Fibroblast of lung (primary cell): ENCODE results near the gene INHBC.

ENCODE experiments used
- EZH2 ChIP-seq: IDR thresholded peaks from 2 replicates; pipeline ENCODE4 v1.5.1; 2012; ENCODE audit warnings: low read length, control low read depth, mild to moderate bottlenecking; ENCODE audit errors: missing control alignments
- TF ChIP-seq, protein P1 (sequence below), 2 donors: IDR thresholded peaks in 1 of 2; conservative IDR thresholded peaks in 1 of 2; 1 replicate in 1 of 2; 2 replicates in 1 of 2; pipeline ENCODE4 v1.5.1; 2011 to 2012; ENCODE audit warnings: low read length in 2 of 2, control low read depth in 1 of 2, inconsistent platforms in 1 of 2, low read depth in 1 of 2, mild to moderate bottlenecking in 1 of 2

DNA sequence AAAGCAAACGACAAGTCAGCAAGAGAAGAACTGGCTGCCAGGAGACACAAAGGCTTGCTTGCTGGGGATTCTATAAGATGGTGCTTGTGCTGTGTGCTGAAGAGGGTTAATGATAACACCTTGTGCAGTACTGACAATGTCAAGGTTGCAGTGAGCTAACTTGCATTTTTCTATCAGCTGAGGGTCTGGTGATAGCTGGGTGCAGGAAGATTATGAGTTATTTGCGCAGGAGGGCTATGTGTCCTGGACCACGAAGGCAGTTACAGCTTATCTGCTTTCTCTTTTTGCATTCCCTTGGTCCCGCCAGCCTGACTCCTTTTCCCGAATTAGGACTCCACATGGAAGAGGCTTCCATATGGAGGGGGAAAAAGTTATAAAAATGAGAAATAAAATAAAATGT lies 46.2 kb upstream of the INHBC start:
- TF ChIP-seq, protein P1, sequence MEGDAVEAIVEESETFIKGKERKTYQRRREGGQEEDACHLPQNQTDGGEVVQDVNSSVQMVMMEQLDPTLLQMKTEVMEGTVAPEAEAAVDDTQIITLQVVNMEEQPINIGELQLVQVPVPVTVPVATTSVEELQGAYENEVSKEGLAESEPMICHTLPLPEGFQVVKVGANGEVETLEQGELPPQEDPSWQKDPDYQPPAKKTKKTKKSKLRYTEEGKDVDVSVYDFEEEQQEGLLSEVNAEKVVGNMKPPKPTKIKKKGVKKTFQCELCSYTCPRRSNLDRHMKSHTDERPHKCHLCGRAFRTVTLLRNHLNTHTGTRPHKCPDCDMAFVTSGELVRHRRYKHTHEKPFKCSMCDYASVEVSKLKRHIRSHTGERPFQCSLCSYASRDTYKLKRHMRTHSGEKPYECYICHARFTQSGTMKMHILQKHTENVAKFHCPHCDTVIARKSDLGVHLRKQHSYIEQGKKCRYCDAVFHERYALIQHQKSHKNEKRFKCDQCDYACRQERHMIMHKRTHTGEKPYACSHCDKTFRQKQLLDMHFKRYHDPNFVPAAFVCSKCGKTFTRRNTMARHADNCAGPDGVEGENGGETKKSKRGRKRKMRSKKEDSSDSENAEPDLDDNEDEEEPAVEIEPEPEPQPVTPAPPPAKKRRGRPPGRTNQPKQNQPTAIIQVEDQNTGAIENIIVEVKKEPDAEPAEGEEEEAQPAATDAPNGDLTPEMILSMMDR (conservative IDR thresholded peaks at IDR 0.05 in 1 of 2, IDR thresholded peaks at IDR 0.05 in 1 of 2; ENCODE audit: low read depth in 1 of 2, low read length in 2 of 2) = no peak
- TF ChIP-seq EZH2 = no peak
